Measurements from ENCODE around the gene KIF26B.

Gene KIF26B

DNA sequence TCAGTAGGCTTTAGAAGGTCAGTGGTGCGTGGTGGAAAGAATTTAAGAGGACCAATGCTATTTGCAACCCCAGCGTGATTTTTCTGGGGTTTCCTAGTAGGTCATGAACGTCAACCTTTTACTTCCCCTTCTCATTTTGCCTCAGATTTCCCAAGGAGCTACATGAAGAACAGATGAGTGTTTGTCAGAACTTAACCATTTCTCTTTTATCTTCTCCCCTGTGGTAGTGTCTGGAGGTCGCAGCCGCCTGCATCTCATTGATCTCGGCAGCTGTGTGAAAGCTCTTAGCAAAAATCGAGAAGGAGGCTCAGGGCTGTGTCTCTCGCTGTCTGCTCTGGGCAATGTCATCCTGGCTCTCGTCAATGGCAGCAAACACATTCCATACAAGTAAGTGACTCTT is 491.1 kb downstream of the KIF26B start:
- TF ChIP-seq, protein P1, sequence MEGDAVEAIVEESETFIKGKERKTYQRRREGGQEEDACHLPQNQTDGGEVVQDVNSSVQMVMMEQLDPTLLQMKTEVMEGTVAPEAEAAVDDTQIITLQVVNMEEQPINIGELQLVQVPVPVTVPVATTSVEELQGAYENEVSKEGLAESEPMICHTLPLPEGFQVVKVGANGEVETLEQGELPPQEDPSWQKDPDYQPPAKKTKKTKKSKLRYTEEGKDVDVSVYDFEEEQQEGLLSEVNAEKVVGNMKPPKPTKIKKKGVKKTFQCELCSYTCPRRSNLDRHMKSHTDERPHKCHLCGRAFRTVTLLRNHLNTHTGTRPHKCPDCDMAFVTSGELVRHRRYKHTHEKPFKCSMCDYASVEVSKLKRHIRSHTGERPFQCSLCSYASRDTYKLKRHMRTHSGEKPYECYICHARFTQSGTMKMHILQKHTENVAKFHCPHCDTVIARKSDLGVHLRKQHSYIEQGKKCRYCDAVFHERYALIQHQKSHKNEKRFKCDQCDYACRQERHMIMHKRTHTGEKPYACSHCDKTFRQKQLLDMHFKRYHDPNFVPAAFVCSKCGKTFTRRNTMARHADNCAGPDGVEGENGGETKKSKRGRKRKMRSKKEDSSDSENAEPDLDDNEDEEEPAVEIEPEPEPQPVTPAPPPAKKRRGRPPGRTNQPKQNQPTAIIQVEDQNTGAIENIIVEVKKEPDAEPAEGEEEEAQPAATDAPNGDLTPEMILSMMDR (conservative IDR thresholded peaks at IDR 0.05; ENCODE audit: low read length) = no peak
- no peak overlapping the region for H3K4me3 ChIP-seq (ENCODE audit: low read length)
- DNase-seq (ENCODE audit: low read depth) = no peak

DNA sequence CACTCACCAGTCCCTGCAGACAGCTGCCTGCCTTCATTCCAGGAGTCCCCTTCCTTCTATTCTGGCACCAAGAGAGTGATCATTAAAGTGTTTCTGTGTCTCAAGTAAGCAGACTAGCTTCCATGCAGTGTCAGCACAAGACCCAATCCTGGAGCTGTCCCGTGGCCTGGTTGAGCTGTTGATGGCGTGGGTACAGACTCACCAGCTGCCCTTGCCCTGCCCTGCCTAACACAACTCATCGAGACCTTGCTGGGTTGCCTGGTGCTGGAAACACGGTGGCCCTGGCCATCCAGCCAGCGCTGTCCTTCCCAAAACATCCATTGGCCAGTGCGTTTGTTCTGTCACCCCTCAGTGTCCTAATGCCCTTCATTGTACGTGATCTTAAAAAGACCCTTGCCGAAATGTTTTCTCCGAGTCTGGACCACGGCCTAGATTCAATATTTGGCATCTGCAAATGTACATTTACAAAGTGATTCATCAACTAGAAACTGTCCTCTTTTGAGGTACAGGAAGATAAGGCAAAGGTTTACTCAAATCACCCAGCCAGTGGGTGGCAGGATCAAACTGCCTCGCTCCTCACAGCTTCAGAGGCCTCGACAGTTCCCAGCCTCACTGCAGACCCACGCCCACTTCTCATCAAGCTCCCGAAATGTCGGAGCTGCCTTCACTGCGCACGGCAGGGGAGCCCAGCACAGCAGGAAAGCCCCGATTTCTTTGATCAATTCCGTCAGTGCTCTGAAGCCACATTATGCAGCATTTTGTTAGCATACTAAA is 494.2 kb downstream of the KIF26B start:
- TF ChIP-seq, protein P1 (conservative IDR thresholded peaks at IDR 0.05; ENCODE audit: low read length) = no peak
- no peak overlapping the region for H3K4me3 ChIP-seq (ENCODE audit: low read length)
- DNase-seq (ENCODE audit: low read depth) = no peak

DNA sequence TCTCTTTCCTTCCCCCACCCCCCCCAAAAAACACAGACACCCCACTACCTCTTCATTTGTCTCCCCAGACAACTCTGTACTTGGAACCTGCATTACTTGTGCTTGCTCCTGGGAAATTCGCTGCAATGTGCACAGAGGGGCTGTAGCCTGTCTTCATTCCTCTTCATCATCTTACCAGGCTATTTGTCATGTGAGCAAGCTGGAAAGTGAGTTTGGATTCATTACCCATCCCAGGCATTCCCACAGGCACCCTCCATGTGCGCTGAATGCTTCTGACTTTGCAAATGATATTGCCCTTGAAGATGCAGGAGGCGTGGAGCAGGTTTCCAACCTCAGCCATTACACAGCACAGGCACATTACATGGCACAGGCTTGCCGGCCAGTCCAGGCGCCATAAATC is 494.9 kb downstream of the KIF26B start:
- TF ChIP-seq, protein P1 (conservative IDR thresholded peaks at IDR 0.05; ENCODE audit: low read length) = no peak
- no peak for DNase-seq (ENCODE audit: low read depth)
- no peak overlapping the region for H3K4me3 ChIP-seq (ENCODE audit: low read length)

DNA sequence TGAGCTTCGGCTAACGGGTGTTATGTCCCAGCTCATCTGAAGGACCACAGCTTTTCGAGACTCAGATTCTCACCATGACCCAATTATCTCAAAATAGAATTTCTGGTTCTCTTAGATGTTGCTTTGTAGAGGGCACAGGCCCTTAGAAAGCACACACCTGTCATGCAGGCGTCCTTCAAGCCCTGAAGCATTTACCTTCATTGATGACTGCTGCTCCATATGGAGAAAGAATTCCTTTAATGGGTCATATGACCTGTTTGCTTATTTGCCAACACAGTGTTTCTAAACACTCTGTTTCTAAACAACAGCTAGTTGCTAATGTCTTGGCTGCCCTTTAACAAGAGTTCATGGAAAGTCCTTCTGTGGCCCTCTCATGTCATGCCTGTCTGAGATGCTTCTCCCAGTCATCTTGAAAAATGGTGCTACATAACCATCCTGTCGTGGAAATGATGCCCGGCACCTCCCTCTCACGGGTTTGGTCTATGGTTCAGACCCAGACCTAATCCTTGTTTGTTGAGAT is 495.7 kb downstream of the KIF26B start:
- TF ChIP-seq, protein P1 (conservative IDR thresholded peaks at IDR 0.05; ENCODE audit: low read length) = no peak
- DNase-seq (ENCODE audit: low read depth) = no peak
- no peak overlapping the region for H3K4me3 ChIP-seq (ENCODE audit: low read length)

DNA sequence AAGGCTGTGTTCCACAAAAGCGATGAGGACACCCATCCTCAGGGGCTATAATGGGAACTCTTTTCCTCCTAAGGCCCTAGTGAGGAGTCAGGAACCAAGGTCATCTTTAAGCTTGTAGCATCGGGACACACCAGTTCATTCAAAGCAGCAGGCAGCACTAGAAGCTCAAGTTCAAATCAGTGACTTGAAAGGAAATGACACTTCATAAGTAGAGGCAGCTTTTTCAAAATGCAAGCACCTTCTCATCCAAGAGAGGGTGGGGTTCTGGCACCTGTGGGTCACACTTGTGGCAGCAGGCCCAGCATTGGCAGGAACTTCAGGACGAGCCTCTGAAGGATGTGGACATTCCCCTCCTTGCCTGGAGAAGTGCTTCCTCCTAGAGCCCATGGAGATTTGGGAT is 496.3 kb downstream of the KIF26B start:
- DNase-seq (ENCODE audit: low read depth) = no peak
- H3K4me3 ChIP-seq (ENCODE audit: low read length) = no peak overlapping the region
- TF ChIP-seq, protein P1 (conservative IDR thresholded peaks at IDR 0.05; ENCODE audit: low read length) = no peak

DNA sequence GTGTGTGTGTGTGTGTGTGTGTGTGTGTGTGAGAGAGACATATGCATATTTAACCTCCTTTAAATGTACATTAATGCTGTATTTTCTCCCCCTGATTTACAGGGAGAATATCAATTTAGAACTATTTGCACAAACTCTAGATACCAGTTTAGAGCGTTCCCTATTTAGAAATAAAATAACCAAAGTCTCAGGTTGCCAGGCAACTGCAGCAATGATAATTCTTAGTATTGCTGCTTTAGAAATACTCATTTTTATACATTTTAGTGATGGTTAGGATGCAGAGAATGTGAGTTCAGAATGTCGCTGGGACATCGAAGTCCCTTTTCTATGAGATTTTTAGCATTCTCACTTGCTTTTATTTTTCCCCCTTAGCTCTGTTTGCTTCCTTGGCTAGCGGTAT is 497.3 kb downstream of the KIF26B start:
- H3K4me3 ChIP-seq (ENCODE audit: low read length) = no peak overlapping the region
- no peak for DNase-seq (ENCODE audit: low read depth)
- TF ChIP-seq, protein P1 (conservative IDR thresholded peaks at IDR 0.05; ENCODE audit: low read length) = no peak

Measured in AG10803 (cell line).